ENCODE measurements around the gene DMKN.

DNA sequence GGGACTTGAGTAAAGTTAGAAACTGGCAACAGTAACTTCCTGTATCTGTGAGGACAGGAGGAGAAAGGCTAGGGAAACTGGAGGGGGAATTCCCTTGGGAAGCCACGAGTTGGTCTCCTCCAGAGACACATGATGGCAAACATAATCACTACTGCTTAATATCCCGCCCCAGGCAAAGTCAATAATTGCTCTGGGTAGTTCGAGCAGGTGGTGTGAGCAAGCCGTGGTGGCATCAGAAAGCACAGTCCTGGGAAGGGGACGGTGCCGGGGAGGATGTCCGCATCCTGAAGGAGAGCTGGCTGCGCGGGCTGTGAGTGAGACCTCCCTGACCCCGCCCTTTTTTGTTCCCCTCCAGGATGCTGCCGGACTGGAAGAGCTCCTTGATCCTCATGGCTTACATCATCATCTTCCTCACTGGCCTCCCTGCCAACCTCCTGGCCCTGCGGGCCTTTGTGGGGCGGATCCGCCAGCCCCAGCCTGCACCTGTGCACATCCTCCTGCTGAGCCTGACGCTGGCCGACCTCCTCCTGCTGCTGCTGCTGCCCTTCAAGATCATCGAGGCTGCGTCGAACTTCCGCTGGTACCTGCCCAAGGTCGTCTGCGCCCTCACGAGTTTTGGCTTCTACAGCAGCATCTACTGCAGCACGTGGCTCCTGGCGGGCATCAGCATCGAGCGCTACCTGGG, 63.9 kb downstream of the DMKN start:
- TF ChIP-seq, protein P1, sequence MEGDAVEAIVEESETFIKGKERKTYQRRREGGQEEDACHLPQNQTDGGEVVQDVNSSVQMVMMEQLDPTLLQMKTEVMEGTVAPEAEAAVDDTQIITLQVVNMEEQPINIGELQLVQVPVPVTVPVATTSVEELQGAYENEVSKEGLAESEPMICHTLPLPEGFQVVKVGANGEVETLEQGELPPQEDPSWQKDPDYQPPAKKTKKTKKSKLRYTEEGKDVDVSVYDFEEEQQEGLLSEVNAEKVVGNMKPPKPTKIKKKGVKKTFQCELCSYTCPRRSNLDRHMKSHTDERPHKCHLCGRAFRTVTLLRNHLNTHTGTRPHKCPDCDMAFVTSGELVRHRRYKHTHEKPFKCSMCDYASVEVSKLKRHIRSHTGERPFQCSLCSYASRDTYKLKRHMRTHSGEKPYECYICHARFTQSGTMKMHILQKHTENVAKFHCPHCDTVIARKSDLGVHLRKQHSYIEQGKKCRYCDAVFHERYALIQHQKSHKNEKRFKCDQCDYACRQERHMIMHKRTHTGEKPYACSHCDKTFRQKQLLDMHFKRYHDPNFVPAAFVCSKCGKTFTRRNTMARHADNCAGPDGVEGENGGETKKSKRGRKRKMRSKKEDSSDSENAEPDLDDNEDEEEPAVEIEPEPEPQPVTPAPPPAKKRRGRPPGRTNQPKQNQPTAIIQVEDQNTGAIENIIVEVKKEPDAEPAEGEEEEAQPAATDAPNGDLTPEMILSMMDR (conservative IDR thresholded peaks at IDR 0.05 in 1 of 2, IDR thresholded peaks at IDR 0.05 in 1 of 2; ENCODE audit: low read depth in 1 of 2, low read length in 2 of 2): no peak
- no peak for TF ChIP-seq EZH2 (IDR thresholded peaks at IDR 0.05; ENCODE audit: low read length, missing control alignments)
